ENCODE measurements around the gene LAMC2.

LAMC2 gene

GRCh38 chr1:183247484-183247883, 61.4 kb downstream of the LAMC2 start:
- TF ChIP-seq CTCF (IDR thresholded peaks at IDR 0.05; ENCODE audit: insufficient read depth, missing control alignments): no peak
- DNase-seq (ENCODE audit: insufficient read length, low spot score) (no peak), FAIRE-seq (no peak)

- no peak for FAIRE-seq
- DNase-seq (ENCODE audit: insufficient read length, low spot score): no peak
- no peak for TF ChIP-seq CTCF (IDR thresholded peaks at IDR 0.05; ENCODE audit: insufficient read depth, missing control alignments)
Observed at GRCh38 chr1:183247931-183248330, 61.9 kb downstream of the LAMC2 start.

GRCh38 chr1:183248989-183249691, 63.1 kb downstream of the LAMC2 start:
- TF ChIP-seq CTCF (IDR thresholded peaks at IDR 0.05; ENCODE audit: insufficient read depth, missing control alignments): no peak
- DNase-seq (ENCODE audit: insufficient read length, low spot score) (no peak), FAIRE-seq (no peak)

- DNase-seq (ENCODE audit: insufficient read length, low spot score) (no peak), FAIRE-seq (no peak)
- TF ChIP-seq CTCF (IDR thresholded peaks at IDR 0.05; ENCODE audit: insufficient read depth, missing control alignments): no peak
Observed at GRCh38 chr1:183249941-183250452, 63.9 kb downstream of the LAMC2 start.

GRCh38 chr1:183251101-183251958, 65.3 kb downstream of the LAMC2 start:
- FAIRE-seq: no peak
- TF ChIP-seq CTCF (IDR thresholded peaks at IDR 0.05; ENCODE audit: insufficient read depth, missing control alignments): no peak
- no peak for DNase-seq (ENCODE audit: insufficient read length, low spot score)

GRCh38 chr1:183251959-183252450, 65.9 kb downstream of the LAMC2 start:
- no peak for DNase-seq (ENCODE audit: insufficient read length, low spot score)
- TF ChIP-seq CTCF (IDR thresholded peaks at IDR 0.05; ENCODE audit: insufficient read depth, missing control alignments): no peak
- no peak for FAIRE-seq
